A673 (cell line): Measurements from ENCODE around the gene TCEAL4. TPM values are rescaled to one million over a fixed set of nuclear protein-coding genes. Genes with fewer than 3 reads are reported as not detected.
A peak's percentile ranks its signal among the peaks of the same experiment; 100 is the strongest.

ENCODE experiments used
- Bru-seq: library from RNA; stranded (reverse); fragments of 400-500 nt; gene quantifications from one replicate; lab custom pipeline; 2021; lab: Mats Ljungman, UMichigan
- BruChase-seq, 2 experiments: library from RNA; stranded (reverse); fragments of 400-500 nt; gene quantifications; one replicate each; lab custom pipeline; 2021; lab: Mats Ljungman, UMichigan
- BruUV-seq: library from RNA; stranded (reverse); fragments of 400-500 nt; replicated peaks from 2 replicates; lab custom pipeline; 2021; lab: Mats Ljungman, UMichigan
- CTCF ChIA-PET: fragments of 300-600 bp; sonication (Branson Sonifier 250); formaldehyde crosslinking; loops from one replicate; lab custom pipeline; 2022; ENCODE audit warnings: antibody characterized with exemption; lab: Charles Lee
- POLR2A ChIA-PET: fragments of 300-600 bp; sonication (Branson Sonifier 250); formaldehyde crosslinking; loops from one replicate; lab custom pipeline; 2022; ENCODE audit warnings: antibody characterized with exemption; ENCODE audit not compliant: low non-redundant PET; lab: Charles Lee
- DNase-seq: peaks from one replicate; pipeline ENCODE4 v3.0.0-alpha.2; 2015; ENCODE audit warnings: low spot score
- H3K27ac ChIP-seq: fragments of 200-600 bp; sonication (generic); 2 replicates; pipeline ENCODE4 v1.5.1; 2016; ENCODE audit warnings: mixed run types, low read depth, mild to moderate bottlenecking, mixed read lengths, antibody characterized with exemption, low read length; ENCODE audit not compliant: poor library complexity, severe bottlenecking
- H3K27me3 ChIP-seq: fragments of 200-600 bp; sonication (generic); replicated peaks from 2 replicates; pipeline ENCODE4 v1.6.1; 2017; ENCODE audit warnings: mixed run types, low read depth, mild to moderate bottlenecking, mixed read lengths, antibody characterized with exemption, low read length; ENCODE audit not compliant: insufficient read depth, poor library complexity
- H3K36me3 ChIP-seq: fragments of 200-600 bp; sonication (generic); 2 replicates; pipeline ENCODE4 v1.6.1; 2016; ENCODE audit warnings: mixed run types, mild to moderate bottlenecking, mixed read lengths, antibody characterized with exemption, low read length; ENCODE audit not compliant: insufficient read depth, poor library complexity, severe bottlenecking
- H3K4me1 ChIP-seq: fragments of 200-600 bp; sonication (generic); 2 replicates; pipeline ENCODE4 v1.6.1; 2017; ENCODE audit warnings: mixed run types, mild to moderate bottlenecking, mixed read lengths, antibody characterized with exemption, low read length; ENCODE audit not compliant: insufficient read depth, poor library complexity, severe bottlenecking
- H3K4me3 ChIP-seq: fragments of 200-600 bp; sonication (generic); 2 replicates; pipeline ENCODE4 v1.5.1; 2016; ENCODE audit warnings: low read depth, mixed run types, mild to moderate bottlenecking, mixed read lengths, low read length; ENCODE audit not compliant: poor library complexity, severe bottlenecking
- H3K9me3 ChIP-seq: fragments of 200-600 bp; sonication (generic); 2 replicates; pipeline ENCODE4 v1.6.1; 2016; ENCODE audit warnings: mixed run types, low read depth, mild to moderate bottlenecking, mixed read lengths, antibody characterized with exemption, low read length; ENCODE audit not compliant: poor library complexity, severe bottlenecking
- EZH2 ChIP-seq: fragments of 200-600 bp; sonication (generic); IDR thresholded peaks from 2 replicates; pipeline ENCODE4 v1.6.1; 2017; ENCODE audit warnings: borderline replicate concordance, low read depth, mild to moderate bottlenecking, mixed read lengths, antibody characterized with exemption, low read length; ENCODE audit not compliant: poor library complexity, severe bottlenecking
- intact Hi-C: fragments of 100-400 bp; cut with micrococcal nuclease; formaldehyde crosslinking; loops from one replicate; pipeline ENCODE4 v1.10.0; 2022; ENCODE audit not compliant: unreplicated experiment
- long read RNA-seq: library from polyadenylated mRNA; stranded (forward); transcript quantifications from one replicate; pipeline ENCODE4 v2.0.0, GENCODE V29; 2022
- total RNA-seq: library from RNA; stranded (reverse); gene quantifications from 2 replicates; pipeline ENCODE4 v1.2.3, GENCODE V29; 2021
- TF ChIP-seq, protein P1 (sequence below): fragments of 300-800, 200-600 bp; sonication (generic); conservative IDR thresholded peaks from 2 replicates; pipeline ENCODE4 v1.5.1; 2017; ENCODE audit warnings: low read depth, mild to moderate bottlenecking, antibody characterized with exemption, low read length, moderate library complexity, mixed read lengths

TCEAL4 gene
- total RNA-seq (37.3 and 39.7 TPM in 2 replicates), Bru-seq, nascent RNA (percentile 60 among the genes with signal in this experiment), BruChase-seq, experiment 1, labeled RNA remaining after a 2-hour chase (percentile 68 among the genes with signal in this experiment), BruChase-seq, experiment 2, labeled RNA remaining after a 6-hour chase (percentile 86 among the genes with signal in this experiment)
- long read RNA-seq, transcript TCEAL4-212 (3 exons, 1,008 nt), result minor isoform, 6 of 75 reads
- long read RNA-seq, transcript TCEAL4-208 (3 exons, 1,273 nt), result major isoform, 56 of 75 reads
- long read RNA-seq, partial matches to known transcripts, result 0 of 75 reads
- long read RNA-seq, other reads (novel, unspliced or antisense), result 10 of 75 reads

GRCh38 chrX:103585411-103586313, at the start of gene TCEAL4:
Gene TCEAL4 (plus strand): TSS chrX:103585515. CDS start chrX:103586676, 1,161 bp downstream.
- CTCF ChIA-PET, result interaction anchor here (0.7 kb wide), 1 partner anchor 36 kb away, joined by 11 read pairs; no protein-coding TSS in a partner anchor
- Histone ChIP-seq H3K27ac (peak within 1 kb of the TSS; percentile 47), H3K9me3 (no peaks in the 10 kb centered on the region), H3K27me3 (peaks cover 5% of the 10 kb centered on the region), H3K4me1 (no peaks in the 10 kb centered on the region), H3K36me3 (no peaks in the 10 kb centered on the region), H3K4me3 (peak within 1 kb of the TSS; percentile 62)
- intact Hi-C loops, result no loop called here
- BruUV-seq, result no TSS peak
- POLR2A ChIA-PET, result no interaction called here
- DNase-seq, result peak; percentile 26
- TF ChIP-seq EZH2, result no peak
- TF ChIP-seq, protein P1, sequence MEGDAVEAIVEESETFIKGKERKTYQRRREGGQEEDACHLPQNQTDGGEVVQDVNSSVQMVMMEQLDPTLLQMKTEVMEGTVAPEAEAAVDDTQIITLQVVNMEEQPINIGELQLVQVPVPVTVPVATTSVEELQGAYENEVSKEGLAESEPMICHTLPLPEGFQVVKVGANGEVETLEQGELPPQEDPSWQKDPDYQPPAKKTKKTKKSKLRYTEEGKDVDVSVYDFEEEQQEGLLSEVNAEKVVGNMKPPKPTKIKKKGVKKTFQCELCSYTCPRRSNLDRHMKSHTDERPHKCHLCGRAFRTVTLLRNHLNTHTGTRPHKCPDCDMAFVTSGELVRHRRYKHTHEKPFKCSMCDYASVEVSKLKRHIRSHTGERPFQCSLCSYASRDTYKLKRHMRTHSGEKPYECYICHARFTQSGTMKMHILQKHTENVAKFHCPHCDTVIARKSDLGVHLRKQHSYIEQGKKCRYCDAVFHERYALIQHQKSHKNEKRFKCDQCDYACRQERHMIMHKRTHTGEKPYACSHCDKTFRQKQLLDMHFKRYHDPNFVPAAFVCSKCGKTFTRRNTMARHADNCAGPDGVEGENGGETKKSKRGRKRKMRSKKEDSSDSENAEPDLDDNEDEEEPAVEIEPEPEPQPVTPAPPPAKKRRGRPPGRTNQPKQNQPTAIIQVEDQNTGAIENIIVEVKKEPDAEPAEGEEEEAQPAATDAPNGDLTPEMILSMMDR, result no peak

DNA sequence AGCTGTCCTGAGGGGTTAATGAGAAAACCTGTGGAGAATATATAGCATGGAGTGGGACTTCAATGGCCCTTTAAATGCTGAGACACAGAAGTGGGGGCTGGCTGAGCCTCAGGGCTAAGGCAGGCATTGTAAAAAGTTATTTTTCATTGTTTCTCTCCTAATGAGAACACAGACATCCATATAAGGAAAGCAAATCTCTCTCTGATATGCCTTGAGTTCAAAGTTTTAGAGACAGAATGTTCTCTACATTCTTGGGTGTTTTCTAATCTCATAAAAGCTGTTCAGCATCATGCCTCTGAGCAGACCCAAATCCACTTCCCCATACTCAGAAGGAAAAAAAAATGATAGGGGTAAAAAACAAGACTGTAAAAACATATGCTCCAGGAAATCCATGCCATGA, 49.2 kb upstream of the TCEAL4 start:
- no peak for TF ChIP-seq EZH2
- TF ChIP-seq, protein P1, result no peak
- H3K9me3 ChIP-seq, result no peaks in the 10 kb centered on the region
- H3K27ac ChIP-seq, result no peak overlapping the region
- BruUV-seq, result no TSS peak
- H3K27me3 ChIP-seq, result no peaks in the 10 kb centered on the region
- no peak for DNase-seq
- ChIA-PET POLR2A (no interaction called here), CTCF (no interaction called here)
- no peaks in the 10 kb centered on the region for H3K36me3 ChIP-seq
- H3K4me1 ChIP-seq, result no peaks in the 10 kb centered on the region
- intact Hi-C loops, result loop anchor here (10.0 kb wide), 2 partner anchors 139 to 599 kb away; no protein-coding TSS in a partner anchor
- no peak overlapping the region for H3K4me3 ChIP-seq

DNA sequence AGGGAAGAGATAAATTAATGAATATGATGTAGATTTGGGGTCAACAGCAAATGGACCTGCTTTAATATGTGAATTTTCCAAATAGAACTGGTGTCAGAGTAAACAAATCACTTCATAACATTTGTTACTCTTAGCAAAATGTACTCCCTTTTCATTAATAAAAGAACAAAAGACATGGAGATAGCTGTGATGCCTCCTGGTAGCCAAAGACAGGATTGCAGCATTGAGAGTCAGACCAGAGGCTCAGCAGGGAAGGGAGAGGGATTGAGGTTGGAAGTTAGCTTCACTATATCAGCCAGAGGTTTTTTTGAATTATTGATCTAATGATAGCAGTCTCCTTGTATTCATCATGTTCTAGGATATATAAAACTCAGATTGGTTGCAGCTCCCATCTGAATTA, 48.6 kb upstream of the TCEAL4 start:
- Histone ChIP-seq H3K9me3 (no peaks in the 10 kb centered on the region), H3K4me3 (no peak overlapping the region), H3K4me1 (no peaks in the 10 kb centered on the region), H3K36me3 (no peaks in the 10 kb centered on the region), H3K27ac (no peak overlapping the region), H3K27me3 (no peaks in the 10 kb centered on the region)
- intact Hi-C loops, result loop anchor here (10.0 kb wide), 2 partner anchors 138 to 598 kb away; no protein-coding TSS in a partner anchor
- BruUV-seq, result no TSS peak
- no peak for DNase-seq
- ChIA-PET CTCF (no interaction called here), POLR2A (no interaction called here)
- no peak for TF ChIP-seq EZH2
- TF ChIP-seq, protein P1, result no peak
